ENCODE data around the gene RAD51B. TPM values are rescaled to one million over a fixed set of nuclear protein-coding genes. Genes with fewer than 3 reads are reported as not detected.

RAD51B gene
- polyA plus RNA-seq, 3 donors, result 3.6 to 11.6 (median 9.4) TPM

DNA sequence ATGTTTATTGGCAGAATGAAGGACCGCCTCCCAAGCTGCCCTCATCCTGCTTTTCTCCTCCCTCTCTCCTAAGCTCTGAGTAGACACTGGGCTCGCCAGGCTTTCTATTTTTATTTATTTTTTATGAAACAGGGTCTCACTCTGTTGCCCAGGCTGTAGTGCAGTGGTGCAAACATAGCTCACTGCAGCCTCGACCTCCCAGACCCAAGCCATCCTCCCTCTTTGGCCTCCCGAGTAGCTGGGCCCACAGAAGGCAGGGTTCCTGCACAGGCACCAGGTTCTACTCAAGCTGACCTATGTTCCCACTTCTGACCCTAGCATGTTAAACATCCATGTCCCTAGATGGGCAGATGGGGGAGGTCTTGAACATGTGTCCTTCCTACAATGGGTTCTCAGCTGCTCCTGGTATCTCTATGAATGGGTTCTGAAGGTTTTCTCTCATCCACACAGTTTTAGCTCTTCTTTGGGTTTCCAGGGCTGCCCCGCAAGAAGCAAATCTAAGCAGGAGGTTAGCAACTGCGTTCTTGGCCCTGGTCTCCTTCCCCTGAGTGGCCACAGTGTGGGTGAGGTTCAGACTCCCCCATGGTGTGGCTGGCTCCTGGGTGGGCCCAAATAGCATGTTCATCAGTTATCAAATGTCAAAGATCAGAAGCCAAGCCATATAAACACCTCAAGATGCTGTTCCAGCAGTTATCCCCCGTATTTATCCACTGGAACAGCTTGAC, 805.9 kb downstream of the RAD51B start:
- Histone ChIP-seq H2AFZ (ENCODE audit: insufficient read depth, low read depth, low read length, poor library complexity, severe bottlenecking) (no peak overlapping the region), H3K27me3 (ENCODE audit: control insufficient read depth in 2 of 2, insufficient read depth in 2 of 2, low read length in 2 of 2) (peaks cover 0 to 14% of the 10 kb centered on the region in 2 donors), H3K4me2 (replicated peaks; ENCODE audit: extremely low read depth, low read length, poor library complexity, severe bottlenecking) (no peak overlapping the region), H4K20me1 (ENCODE audit: insufficient read depth, low read length) (no peaks in the 10 kb centered on the region), H3K36me3 (replicated peaks in 1 of 2; ENCODE audit: control insufficient read depth in 1 of 2, insufficient read depth in 2 of 2, low read length in 2 of 2) (no peaks in the 10 kb centered on the region), H3K27ac (ENCODE audit: low read depth in 1 of 2, low read length in 2 of 2) (no peak overlapping the region), H3K9ac (ENCODE audit: insufficient read depth, low read length, poor library complexity, severe bottlenecking) (no peak overlapping the region), H3K9me3 (replicated peaks in 1 of 2; ENCODE audit: control insufficient read depth in 1 of 2, insufficient read depth in 1 of 2, low read length in 2 of 2) (no peaks in the 10 kb centered on the region), H3K79me2 (ENCODE audit: insufficient read depth, low read length) (no peaks in the 10 kb centered on the region), H3K4me1 (ENCODE audit: control insufficient read depth in 1 of 2, insufficient read depth in 2 of 2, low read length in 2 of 2) (peaks cover 30 to 31% of the 10 kb centered on the region in 2 donors), H3K4me3 (replicated peaks in 1 of 3; ENCODE audit: low read depth in 2 of 3, low read length in 3 of 3) (no peak overlapping the region)
- Mint-ChIP-seq H3K4me1 (peaks cover 32% of the 10 kb centered on the region), H3K27ac (no peak overlapping the region), H3K27me3 (ENCODE audit: low read depth in 3 of 3) (peaks cover 18 to 32% (median 27%) of the 10 kb centered on the region in 3 donors), H3K36me3 (peaks cover 10 to 22% of the 10 kb centered on the region in 2 donors), H3K9me3 (peaks cover 5 to 12% (median 9%) of the 10 kb centered on the region in 7 donors), H3K4me3 (no peak overlapping the region)
- TF ChIP-seq, protein P1, sequence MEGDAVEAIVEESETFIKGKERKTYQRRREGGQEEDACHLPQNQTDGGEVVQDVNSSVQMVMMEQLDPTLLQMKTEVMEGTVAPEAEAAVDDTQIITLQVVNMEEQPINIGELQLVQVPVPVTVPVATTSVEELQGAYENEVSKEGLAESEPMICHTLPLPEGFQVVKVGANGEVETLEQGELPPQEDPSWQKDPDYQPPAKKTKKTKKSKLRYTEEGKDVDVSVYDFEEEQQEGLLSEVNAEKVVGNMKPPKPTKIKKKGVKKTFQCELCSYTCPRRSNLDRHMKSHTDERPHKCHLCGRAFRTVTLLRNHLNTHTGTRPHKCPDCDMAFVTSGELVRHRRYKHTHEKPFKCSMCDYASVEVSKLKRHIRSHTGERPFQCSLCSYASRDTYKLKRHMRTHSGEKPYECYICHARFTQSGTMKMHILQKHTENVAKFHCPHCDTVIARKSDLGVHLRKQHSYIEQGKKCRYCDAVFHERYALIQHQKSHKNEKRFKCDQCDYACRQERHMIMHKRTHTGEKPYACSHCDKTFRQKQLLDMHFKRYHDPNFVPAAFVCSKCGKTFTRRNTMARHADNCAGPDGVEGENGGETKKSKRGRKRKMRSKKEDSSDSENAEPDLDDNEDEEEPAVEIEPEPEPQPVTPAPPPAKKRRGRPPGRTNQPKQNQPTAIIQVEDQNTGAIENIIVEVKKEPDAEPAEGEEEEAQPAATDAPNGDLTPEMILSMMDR (IDR thresholded peaks at IDR 0.05), result no peak
- intact Hi-C loops (cut with micrococcal nuclease), result no loop called here
- no peak for DNase-seq
- 100% methylated on average over 2 of the region's 7 CpGs for WGBS (ENCODE audit: insufficient coverage)

DNA sequence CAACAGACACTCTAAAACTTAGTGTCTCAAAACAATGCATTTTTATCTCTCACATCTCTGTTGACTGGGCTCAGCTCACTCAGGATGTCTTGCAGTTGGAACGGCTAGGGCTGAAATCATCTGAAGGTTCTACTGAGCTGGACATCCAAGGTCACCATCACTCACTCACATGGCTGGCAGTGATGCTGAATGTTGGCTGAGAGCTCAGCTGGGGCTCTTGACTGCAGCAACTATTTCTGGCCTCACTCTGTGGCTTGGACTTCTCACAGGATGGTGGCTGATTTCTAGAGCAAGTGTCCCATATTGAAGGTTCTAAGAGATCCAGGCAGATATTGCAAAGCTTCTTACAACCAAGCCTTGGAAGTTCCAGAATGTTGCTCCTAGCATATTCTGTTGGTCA, 806.8 kb downstream of the RAD51B start:
- Histone ChIP-seq H3K79me2 (ENCODE audit: insufficient read depth, low read length) (no peaks in the 10 kb centered on the region), H3K9me3 (replicated peaks in 1 of 2; ENCODE audit: control insufficient read depth in 1 of 2, insufficient read depth in 1 of 2, low read length in 2 of 2) (no peaks in the 10 kb centered on the region), H3K27me3 (ENCODE audit: control insufficient read depth in 2 of 2, insufficient read depth in 2 of 2, low read length in 2 of 2) (peaks cover 0 to 18% of the 10 kb centered on the region in 2 donors), H3K9ac (ENCODE audit: insufficient read depth, low read length, poor library complexity, severe bottlenecking) (no peak overlapping the region), H3K27ac (ENCODE audit: low read depth in 1 of 2, low read length in 2 of 2) (no peak overlapping the region), H3K4me2 (replicated peaks; ENCODE audit: extremely low read depth, low read length, poor library complexity, severe bottlenecking) (no peak overlapping the region), H2AFZ (ENCODE audit: insufficient read depth, low read depth, low read length, poor library complexity, severe bottlenecking) (no peak overlapping the region), H4K20me1 (ENCODE audit: insufficient read depth, low read length) (no peaks in the 10 kb centered on the region), H3K4me3 (replicated peaks in 1 of 3; ENCODE audit: low read depth in 2 of 3, low read length in 3 of 3) (no peak overlapping the region), H3K4me1 (ENCODE audit: control insufficient read depth in 1 of 2, insufficient read depth in 2 of 2, low read length in 2 of 2) (peaks cover 30 to 31% of the 10 kb centered on the region in 2 donors), H3K36me3 (replicated peaks in 1 of 2; ENCODE audit: control insufficient read depth in 1 of 2, insufficient read depth in 2 of 2, low read length in 2 of 2) (no peaks in the 10 kb centered on the region)
- Mint-ChIP-seq H3K4me1 (peaks cover 32% of the 10 kb centered on the region), H3K36me3 (peaks cover 10 to 17% of the 10 kb centered on the region in 2 donors), H3K9me3 (peaks cover 0 to 10% (median 4%) of the 10 kb centered on the region in 7 donors), H3K27me3 (ENCODE audit: low read depth in 3 of 3) (peaks cover 15 to 33% (median 30%) of the 10 kb centered on the region in 3 donors), H3K4me3 (no peak overlapping the region), H3K27ac (no peak overlapping the region)
- DNase-seq, result no peak
- TF ChIP-seq, protein P1 (IDR thresholded peaks at IDR 0.05), result no peak
- intact Hi-C loops (cut with micrococcal nuclease), result no loop called here
- 100% methylated on average over 1 of the region's 1 CpG for WGBS (ENCODE audit: insufficient coverage)
